Measurements from ENCODE around the gene RAB4A.
"Not testable (repeated sequence)": the region's sequence is repeated elsewhere in the genome, so short reads cannot be mapped to it uniquely, and the experiment has no call there.

RAB4A gene

DNA sequence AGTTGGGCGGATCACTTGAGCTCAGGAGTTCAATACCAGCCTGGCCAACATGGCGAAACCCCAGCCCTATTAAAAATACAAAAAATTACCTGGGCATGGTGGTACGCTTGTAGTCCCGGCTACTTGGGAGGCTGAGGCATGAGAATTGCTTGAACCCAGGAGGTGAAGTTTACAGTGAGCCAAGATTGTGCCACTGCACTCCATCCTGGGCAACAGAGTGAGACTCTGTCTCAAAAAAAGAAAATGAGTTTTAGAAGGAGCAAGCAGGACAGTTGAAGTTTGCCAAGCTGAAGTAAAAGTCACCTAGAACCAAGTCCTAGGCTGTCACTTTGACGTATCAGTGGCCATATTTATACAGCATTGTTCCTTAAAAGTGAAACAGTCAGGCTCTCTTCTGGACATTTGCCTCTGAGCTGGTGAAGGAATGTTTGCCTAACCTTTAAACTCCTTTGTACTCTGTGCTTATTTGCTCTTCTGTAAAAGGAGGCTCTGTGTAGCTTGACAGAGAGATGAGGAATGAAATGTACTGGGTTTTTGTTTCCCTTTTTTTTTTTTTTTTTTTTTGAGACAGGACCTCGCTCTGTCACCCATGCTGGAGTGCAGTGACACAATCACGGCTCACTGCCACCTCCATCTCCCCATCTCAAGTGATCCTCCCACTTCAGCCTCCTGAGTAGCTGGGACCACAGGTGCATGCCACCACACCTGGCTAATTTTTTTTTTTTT lies 2.8 kb downstream of the RAB4A start:
- DNase-seq = no peak

DNA sequence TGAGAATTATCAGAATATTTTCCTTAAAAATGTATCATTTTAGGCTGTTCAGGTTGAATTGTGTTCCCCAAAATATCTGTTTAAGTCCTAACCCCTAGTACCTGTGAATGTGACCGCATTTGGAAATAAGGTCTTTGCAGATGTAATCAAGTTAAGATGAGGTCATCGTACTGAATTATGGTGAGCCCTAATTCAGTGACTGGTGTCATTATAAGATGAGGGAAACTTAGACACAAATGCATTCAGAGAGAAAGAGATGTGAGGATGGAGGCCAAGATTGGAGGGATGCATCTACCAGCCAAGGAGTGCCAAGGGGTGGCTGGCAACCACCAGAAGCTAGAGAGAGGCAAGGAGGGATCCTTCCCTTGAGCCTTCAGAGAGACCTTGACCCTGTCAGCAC lies 4.1 kb downstream of the RAB4A start:
- no peak for DNase-seq

DNA sequence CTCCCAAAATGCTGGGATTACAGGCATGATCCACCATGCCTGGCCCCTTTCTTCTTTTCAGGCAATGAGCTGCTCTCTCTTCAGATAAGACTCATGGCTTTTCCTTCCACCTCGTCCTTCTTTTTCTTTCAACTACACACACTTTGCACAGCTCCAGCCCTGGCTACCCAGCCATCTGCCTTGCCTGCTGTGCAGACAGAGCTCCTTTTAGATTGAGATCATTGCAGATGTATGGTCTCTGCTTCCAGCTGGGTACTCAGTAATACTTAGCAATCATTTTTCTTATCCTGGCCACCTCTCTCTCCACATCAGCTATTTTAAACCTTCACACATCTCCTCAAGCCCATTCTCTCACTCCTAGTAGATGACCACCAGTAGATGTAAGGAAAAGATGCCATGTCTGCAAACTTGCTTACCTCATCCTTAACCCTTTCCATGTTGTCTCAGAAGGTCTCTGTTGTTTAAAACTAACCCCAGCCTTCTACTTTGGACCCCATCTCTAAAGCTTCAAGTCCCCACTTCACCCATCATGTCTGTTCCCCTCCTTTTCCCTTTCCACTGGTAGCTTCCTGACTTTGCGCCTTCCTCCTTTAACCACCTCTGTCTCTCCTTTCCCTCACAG lies 7.3 kb downstream of the RAB4A start:
- no peak for DNase-seq

DNA sequence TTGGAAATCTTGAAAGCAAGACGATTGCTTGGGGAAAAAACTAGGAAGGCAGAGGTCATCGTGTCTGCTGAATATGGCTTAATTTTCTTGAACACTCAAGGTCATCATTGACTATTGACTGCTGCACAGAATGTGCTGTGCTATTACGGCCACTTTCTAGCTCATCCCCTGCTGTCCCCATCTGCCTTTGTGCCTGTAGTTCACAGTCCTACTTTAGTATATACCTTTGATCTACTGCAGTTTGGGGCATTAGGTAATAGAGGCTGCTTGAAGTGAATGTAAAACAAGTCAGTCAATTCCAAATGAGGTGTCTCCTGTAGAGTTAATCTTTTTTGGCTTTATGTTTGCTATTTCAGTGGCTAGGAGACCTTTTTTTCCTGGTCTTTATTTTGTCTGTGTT lies 8.3 kb downstream of the RAB4A start:
- no peak for DNase-seq

DNA sequence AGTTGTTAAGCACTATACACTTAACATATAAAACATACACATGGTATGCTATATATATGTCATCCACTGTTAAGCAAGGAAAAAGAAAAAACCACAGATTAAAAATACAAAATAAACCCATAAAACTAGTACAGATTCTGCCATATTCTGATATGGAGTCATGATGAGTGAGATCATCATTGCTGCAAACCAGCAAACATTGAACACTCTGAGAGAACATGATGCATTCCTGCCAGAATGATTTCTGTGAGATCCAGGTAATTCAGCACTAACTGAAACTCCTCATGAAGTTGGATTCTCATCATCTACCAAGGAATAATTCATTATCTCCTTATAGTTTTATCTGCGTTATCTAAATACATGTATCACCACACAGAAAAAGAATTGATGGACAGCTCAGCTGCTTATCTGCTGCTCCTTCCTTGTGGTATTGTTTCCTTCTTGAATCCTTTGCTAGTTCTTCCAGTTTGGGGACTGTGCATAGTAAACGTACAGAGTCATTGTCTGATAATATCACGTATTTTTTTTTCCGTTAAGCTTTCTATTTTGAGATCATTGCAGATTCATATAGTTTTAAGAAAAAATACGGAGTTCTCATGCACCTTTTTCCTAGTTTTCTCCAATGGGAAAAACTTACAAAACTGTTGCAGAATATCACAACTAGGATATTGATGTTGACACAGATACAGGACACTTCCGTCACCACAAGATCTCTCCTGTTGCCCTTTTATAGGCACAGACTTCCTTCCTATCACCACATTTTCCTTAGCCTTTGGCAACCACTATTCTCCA lies 9.3 kb downstream of the RAB4A start:
- no peak for DNase-seq

DNA sequence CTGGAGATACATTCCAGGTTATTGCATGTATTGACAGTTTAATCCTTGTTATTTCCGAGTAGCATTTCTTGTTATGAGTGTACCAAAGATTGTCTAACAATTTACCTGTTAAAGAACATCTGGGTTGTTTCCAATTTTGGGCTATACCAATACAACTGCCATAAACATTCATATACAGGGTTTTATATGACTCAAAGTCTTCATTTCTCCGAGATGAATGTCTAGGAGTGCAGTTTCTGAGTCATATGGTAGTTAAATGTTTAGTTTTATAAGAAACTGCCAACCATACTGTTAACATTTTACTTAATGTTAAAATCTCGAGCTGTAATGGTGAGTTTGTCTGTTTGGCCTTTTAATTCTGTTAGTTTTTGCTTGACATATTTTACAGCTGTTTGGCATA lies 10.0 kb downstream of the RAB4A start:
- DNase-seq = peak; percentile 29

DNA sequence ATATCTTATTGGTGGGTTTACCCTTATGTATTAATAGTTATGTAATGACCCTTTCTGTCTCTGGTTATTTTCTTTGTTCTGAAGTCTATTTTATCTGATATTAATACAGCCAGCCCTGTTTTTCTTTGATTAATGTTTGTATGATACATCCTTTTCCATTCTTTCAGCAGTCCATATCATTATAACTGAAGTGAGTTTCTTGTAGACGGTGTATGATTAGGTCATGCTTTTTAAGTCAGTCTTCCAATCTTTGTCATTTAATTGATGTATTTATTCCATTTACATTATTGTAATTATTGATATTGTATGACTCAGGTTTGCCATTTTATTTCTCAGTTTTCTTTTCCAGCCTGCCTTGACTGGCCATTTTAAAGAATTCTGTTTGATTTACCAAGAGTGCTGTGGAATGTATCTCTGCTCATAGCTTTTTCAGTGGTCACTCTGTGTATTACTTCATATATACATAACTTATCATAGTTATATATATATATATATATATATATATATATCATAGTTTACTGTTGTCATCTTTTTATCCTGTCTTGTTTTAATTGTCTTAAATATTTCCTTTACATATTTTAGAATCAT lies 10.5 kb downstream of the RAB4A start:
- DNase-seq = no peak

DNA sequence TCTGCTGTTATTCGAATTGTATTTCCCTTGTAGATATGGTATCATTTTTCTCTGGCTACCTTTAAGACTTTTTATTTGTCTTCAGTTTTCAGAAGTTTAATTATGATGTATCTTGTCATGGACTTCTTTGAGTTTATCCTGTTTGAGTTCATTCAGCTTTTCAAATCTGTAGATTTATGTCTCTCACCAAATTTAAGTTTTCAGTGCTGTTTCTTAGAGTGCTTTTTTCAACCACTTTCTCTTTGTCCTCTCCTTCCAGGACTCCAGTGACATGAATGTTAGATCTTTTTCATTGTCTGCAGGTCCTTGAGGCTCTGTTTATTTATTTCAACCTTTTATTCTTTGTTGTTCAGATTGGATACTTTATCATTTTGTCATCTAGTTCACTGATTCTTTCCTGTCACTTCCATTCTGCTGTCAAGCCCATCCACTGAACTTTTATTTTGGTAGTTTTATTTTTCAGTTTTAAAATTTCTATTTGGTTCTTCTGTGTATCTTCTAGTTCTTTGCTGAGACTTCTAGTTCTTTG lies 11.4 kb downstream of the RAB4A start:
- DNase-seq = no peak

DNA sequence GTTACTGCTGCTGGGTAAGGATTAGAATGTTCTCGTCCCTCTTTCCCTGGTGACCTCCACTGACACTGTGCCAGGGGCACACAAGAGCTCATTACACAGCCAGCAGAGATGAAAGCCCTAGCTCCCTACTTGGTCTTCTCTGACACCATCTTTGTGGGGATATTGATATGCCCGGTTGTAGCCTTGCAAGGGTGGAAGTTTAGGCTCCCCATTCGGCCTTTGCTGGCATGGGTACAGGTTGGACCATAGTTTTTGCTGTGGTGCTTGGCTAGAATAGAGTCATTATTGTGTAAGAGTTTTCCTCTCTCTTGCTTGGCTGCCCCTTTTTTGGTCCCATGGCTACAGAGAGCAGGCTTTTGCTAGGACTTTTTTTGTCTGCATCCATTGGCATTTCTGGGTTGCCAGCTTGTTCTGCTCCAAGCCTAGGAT lies 12.3 kb downstream of the RAB4A start:
- DNase-seq = no peak

DNA sequence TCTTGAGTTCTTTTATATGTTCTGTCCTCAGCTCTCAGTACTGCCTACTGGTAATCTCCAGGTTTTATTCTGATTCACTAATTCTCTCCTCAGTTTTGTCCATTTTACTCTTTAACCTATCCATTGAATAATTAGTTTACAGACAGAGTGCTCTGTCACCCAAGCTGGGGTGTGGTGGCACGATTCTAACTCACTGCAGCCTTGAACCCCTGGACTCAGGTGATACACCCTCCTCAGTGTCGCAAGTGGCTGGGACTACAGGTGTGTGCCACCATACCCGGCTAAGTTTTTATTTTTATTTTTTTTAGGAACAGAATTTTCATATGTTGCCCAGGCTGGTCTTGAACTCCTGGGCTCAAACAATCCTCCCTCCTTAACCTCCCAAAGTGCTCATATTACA lies 14.0 kb downstream of the RAB4A start:
- DNase-seq = no peak

DNA sequence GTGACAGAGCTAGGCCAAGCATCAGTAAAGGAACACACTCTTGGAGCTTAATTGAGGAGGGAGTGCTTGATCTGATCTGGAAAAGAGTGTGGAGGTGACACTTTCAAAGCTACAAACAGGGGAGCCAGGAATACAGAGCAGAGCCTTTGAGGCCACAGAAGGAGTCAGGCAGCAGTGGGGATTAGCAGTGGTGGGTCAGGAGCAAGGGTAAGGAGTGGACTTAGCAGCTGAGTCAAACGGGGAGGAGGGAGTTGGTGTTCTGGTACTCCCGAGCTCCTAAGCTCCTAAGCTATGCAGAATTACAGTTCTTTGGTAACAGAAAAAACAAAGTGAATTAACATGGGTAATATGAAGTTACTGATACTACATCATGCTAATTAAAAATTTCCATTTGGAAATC lies 14.5 kb downstream of the RAB4A start:
- no peak for DNase-seq

DNA sequence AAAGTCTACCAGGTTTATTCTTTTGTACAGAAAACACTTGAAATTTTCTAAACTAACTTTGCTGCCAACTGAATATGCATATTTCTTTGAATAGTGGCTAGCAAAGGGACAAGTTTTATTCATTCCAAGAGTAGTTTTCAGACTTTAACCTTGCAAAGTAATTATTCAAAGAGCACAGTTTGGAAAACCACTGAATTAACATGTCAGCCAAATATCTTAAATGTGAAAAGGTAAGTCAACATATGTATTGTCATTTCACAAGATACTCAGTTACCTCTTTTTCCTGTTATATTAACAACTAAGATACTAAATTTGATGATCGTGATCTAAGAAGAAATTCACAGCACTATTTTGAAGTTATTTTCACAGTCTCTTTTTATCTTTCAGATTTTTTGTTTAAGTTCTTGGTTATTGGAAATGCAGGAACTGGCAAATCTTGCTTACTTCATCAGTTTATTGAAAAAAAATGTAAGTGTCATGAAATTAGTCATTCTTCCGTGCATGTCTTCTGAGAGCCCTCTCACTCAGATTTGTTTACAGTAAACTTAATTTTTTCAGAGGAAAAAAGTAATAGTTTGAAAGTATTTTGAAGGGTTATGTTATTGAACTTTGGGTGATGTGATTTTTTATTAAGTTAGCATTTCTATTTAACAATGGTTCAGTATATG lies 15.3 kb downstream of the RAB4A start:
- no peak for DNase-seq

DNA sequence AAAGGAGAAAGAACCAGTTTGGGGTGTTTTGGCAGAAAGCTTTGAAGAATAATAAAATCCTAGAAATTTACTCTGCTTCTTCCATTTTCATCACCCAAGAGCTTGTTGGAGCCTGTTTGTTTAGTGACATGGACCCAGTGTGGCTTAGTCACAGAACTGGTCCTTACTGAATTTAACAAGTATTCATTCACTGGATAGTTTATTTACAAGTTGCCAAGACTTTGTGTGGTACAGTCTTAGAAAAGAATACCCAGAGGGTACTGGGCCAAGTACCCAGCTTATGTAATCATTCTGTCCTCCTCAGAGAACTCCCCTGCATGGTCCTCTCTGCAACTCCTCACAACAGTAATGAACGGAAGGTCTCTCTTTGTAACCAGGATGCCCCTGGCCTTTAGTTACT lies 16.4 kb downstream of the RAB4A start:
- no peak for DNase-seq

DNA sequence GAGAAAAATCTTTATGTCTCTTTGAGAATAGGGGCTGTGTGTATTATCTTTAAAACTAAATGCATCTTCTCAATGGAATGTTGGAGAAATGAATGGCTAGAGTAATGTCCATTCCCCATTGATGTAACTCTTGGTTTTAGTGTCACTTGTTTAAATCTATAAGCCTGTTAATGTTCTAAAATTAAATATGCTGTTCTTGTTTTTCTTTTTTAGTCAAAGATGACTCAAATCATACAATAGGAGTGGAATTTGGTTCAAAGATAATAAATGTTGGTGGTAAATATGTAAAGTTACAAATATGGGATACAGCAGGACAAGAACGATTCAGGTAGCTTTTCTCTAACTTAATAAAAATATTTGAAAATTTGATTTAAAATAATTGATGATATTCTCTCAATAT lies 17.6 kb downstream of the RAB4A start:
- no peak for DNase-seq

DNA sequence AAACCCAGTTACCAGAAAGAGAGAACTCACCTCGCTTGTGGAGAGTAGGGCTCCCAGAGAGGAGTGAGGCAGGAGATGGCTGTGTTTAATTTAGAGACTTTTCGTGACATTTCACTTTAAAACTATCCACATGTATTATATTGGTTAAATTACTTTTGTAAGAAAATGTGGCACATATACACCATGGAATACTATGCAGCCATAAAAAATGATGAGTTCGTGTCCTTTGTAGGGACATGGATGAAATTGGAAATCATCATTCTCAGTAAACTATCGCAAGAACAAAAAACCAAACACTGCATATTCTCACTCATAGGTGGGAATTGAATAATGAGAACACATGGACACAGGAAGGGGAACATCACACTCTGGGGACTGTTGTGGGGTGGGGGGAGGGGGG lies 20.8 kb downstream of the RAB4A start:
- not testable (repeated sequence) for DNase-seq

DNA sequence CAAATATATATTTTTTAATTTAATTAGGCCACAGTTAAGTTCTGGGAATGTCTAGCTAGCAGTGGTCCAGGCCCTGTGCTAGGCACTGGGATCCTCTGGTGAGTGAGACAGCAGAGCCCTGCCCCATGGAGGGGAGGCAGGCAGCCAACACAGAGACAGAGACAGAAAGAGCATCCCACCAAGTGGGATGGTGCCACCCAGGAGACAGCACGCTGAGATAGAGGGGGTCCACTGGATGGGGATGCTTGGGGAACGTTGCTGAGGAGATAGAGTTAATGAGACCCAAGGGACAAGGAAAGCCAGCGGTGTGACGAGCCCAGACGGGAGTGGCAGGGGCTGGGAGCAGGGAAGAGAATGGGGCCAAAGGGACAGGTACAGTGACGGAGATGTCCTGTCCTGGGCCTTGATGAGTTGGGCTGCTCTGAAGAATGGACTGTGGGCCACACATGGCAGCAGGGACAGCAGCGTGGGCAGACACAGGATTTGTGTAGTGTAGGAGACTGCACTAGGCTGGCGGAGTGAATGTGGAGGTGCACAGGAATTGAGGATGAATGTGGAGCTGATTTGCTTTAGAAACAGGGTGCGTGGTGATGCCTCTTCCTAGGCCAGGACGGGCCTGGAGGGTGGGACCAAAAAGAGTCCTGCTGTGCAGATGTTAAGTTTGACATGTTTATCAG lies 22.8 kb downstream of the RAB4A start:
- DNase-seq = no peak

DNA sequence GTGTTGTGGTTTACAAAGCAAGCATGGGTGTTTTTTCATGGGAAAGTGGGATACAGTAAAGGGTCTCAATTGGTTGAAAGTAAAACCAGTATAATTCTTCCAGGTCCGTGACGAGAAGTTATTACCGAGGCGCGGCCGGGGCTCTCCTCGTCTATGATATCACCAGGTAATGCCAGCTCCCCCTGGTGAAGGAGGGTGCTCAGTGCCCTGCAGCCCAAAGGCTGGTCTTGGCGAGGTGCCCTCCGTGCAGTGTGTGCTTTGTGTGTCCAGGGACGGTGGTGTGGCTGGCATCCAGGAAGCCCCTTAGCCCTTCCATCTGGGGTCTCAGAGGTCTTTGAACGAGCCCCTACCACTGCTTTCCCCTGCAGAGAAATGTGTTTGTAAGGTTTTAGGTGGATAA lies 24.8 kb downstream of the RAB4A start:
- DNase-seq = no peak

DNA sequence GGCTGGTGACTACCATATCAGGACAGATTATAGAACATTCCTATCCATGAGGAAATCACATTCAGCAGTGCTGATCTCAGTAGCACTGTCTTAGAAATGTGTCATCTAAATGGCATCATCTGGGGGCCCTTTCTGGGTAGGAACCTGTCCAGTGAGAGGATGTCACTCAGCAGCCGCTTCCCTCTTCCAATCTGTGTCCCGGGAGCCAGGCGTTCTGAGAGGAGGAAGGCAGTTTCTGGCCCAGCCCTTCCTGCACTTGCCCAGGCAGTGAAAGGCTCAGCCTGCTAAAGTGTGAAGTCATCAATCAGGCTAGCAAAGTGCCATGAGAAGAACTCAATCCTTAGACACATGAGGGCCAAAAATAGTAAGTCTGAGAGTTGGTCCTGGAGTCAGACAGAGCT lies 25.6 kb downstream of the RAB4A start:
- peak; percentile 81 for DNase-seq

DNA sequence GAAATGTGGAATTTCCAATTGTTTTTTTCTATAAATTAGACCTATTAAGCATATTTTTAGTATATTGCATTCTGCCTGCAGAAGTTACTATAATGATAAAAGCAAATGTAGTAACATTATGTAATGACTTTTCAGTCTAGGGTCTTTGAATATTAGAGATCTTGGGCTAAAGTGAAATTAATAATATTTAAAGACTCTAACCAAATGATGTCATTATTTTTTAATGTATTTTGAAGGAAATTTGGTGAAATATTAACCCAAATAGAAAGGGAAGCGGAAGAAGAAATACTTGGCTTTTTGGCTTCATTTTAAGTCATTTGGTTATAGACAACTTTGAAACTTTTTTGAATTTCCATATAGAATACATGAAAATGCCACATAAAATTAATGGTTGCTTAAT lies 26.8 kb downstream of the RAB4A start:
- DNase-seq = no peak

DNA sequence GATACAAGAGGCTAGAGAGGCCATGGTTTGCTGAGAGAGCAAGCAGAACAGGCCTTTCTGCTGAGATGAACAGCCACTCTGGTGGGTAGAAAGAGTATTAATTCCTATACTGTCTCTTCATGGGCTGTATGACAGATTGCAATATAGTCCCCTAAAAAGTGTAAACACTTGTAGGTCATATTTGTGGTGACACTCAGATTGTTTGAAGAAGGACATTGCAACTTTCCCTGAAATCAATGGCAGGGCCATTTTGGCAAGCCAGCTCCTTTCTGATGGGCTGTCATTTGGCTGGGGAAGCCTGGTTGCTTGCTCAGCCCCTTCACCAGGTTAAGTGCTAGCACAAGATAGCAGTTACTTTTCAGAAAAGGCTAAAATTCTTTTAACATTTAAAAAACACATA lies 27.5 kb downstream of the RAB4A start:
- DNase-seq = no peak

DNA sequence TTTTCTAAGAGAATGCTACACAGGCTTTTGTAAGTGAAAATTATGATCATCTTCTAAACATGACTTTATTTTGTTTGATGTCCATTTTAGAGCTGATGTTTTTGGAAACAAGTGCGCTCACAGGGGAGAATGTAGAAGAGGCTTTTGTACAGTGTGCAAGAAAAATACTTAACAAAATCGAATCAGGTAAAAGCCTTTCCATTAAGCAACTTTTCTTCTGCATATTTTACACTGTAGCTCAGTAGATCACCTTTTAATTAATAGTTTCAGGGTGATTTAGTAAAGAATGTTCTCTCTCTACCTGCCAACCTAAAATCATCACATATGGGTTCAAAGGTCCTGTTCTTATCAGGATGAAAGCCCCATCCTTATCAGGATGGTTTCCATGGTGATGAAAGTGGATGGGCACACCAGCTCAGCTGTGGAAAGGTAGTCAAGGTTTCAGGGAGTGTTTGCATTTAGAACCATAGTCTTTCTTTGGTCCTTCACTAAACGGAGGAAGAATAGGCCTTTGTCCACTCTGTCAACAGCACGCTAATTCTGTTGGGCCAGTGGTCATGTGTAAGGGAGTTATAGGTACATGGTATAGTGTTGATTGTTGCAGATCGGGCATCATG lies 28.1 kb downstream of the RAB4A start:
- DNase-seq = no peak
